HUES64 (cell line): Measurements from ENCODE around the gene SYMPK.
"Not testable (repeated sequence)": the region's sequence is repeated elsewhere in the genome, so short reads cannot be mapped to it uniquely, and the experiment has no call there.

Source experiments
- H3K27ac ChIP-seq: 2 replicates; pipeline ENCODE4 v1.7.0; 2013; ENCODE audit warnings: low read depth, low read length, inconsistent platforms
- H3K27me3 ChIP-seq: 2 replicates; pipeline ENCODE4 v1.6.1; 2013; ENCODE audit warnings: mild to moderate bottlenecking, low read length; ENCODE audit not compliant: insufficient read depth
- H3K36me3 ChIP-seq: 2 replicates; pipeline ENCODE4 v1.6.1; 2013; ENCODE audit warnings: mild to moderate bottlenecking, low read length; ENCODE audit not compliant: insufficient read depth
- H3K4me1 ChIP-seq: 2 replicates; pipeline ENCODE4 v1.6.1; 2013; ENCODE audit warnings: mild to moderate bottlenecking, low read length, moderate library complexity; ENCODE audit not compliant: insufficient read depth
- H3K4me3 ChIP-seq: 2 replicates; pipeline ENCODE4 v1.5.1; 2013; ENCODE audit warnings: mild to moderate bottlenecking, low read length, moderate library complexity
- H3K9ac ChIP-seq: 2 replicates; pipeline ENCODE4 v1.6.1; 2013; ENCODE audit warnings: mild to moderate bottlenecking, low read depth, low read length
- H3K9me3 ChIP-seq: 2 replicates; pipeline ENCODE4 v1.6.1; 2013; ENCODE audit warnings: low read depth, low read length; ENCODE audit not compliant: insufficient read depth
- WGBS: fragments of 150-250, 120-280 bp; methylation state at CpG from one replicate; pipeline ENCODE4 v1.1.7; 2013; ENCODE audit warnings: missing lambda C conversion rate; 5-methylcytosine and 5-hydroxymethylcytosine counted together

The SYMPK gene

DNA sequence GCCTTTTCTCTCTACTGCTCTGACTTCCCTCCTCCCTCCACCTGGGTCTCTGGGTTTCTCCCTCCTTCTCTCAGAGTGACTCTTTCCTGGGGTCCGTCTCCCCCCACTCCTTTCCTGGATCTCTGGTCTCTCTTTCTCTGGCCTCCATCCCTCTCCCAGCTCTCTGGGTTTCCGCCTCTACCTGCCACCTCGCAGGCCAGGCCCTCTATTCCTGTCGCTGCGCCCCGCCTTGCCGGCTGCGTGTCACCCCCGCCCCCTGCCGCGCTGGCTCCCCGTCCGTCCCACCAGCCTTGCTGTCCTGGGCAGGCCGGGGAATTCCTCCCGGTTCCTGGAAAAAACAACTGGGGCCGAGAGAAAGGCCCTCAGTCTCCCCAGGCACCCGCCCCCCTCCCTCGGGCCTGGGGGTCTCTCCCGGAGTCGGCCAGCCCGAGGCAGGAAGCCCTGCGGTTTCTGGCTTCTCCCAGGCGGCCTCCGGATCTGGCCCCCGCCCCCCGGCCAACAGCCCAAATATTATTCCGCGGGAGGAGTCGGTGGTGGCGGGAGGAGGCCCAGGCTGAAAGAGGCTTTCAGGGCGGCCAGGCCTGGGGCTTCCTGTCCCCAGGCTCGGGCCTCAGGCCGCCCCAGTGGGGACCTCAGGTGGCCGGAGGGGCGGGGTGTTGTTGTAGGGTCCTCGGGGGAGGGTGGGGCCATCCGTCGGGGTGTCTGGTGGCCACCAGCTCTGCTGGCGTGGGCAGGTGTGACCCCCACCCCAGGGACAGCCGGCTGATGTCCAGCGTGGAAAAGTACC lies 13.7 kb upstream of the SYMPK start:
- H3K9me3 ChIP-seq = no peaks in the 10 kb centered on the region
- H3K27ac ChIP-seq = peak overlapping the region; percentile 76
- no peaks in the 10 kb centered on the region for H3K27me3 ChIP-seq
- H3K4me1 ChIP-seq = peaks cover 12% of the 10 kb centered on the region
- H3K36me3 ChIP-seq = peaks cover 9% of the 10 kb centered on the region; the same call in 1 of the 2 replicates
- peak overlapping the region; percentile 58 for H3K9ac ChIP-seq
- WGBS = 12% methylated on average over 40 of the region's 41 CpGs
- peak overlapping the region; percentile 50 for H3K4me3 ChIP-seq

- Histone ChIP-seq H3K27me3 (no peaks in the 10 kb centered on the region), H3K27ac (no peak overlapping the region; the same call in 1 of the 2 replicates), H3K4me3 (peak overlapping the region; percentile 50), H3K4me1 (peaks cover 6% of the 10 kb centered on the region; the same call in 1 of the 2 replicates), H3K9me3 (no peaks in the 10 kb centered on the region), H3K36me3 (peaks cover 10% of the 10 kb centered on the region; the same call in 1 of the 2 replicates), H3K9ac (peak overlapping the region; percentile 58)
- WGBS = 52% methylated on average over 4 of the region's 4 CpGs
Measured at GRCh38 chr19:45876161-45876410, 13.1 kb upstream of the SYMPK start.

- Histone ChIP-seq H3K36me3 (peaks cover 10% of the 10 kb centered on the region; the same call in 1 of the 2 replicates), H3K9ac (no peak overlapping the region), H3K27ac (no peak overlapping the region), H3K4me1 (peaks cover 6% of the 10 kb centered on the region; the same call in 1 of the 2 replicates), H3K9me3 (no peaks in the 10 kb centered on the region), H3K27me3 (no peaks in the 10 kb centered on the region), H3K4me3 (no peak overlapping the region)
- 88% methylated on average over 7 of the region's 7 CpGs for WGBS
Measured at GRCh38 chr19:45874620-45874966, 11.6 kb upstream of the SYMPK start.

DNA sequence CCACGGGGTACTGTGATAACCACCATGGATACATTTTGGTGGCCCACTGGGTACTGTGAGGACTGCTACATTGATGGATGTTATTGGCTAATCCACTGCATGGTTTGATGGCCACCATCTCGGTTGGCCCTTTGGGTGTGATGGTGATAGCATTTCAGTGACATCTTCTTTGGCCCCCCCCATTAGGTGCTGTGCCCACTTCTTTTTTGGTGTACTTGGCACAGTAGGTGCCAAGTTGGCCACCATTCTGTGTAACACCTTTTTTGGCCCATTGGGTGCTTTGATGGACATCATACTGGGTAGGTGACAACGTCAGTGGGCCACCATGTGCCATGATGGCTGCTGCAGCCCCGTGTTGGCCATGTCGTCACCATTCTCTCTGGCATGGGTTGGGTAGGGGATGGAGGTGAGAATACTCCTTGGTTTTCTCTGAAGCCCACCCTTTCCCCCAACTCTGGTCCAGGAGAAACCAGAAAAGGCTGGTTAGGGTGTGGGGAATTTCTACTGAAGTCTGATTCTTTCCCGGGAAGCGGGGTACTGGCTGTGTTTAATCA lies 10.3 kb upstream of the SYMPK start:
- no peak overlapping the region for H3K9ac ChIP-seq

GRCh38 chr19:45872095-45872919 lies 9.4 kb upstream of the SYMPK start:
- no peaks in the 10 kb centered on the region for H3K9me3 ChIP-seq
- WGBS = 93% methylated on average over 34 of the region's 34 CpGs
- peaks cover 10% of the 10 kb centered on the region; the same call in 1 of the 2 replicates for H3K36me3 ChIP-seq
- H3K4me1 ChIP-seq = peaks cover 6% of the 10 kb centered on the region; the same call in 1 of the 2 replicates
- no peaks in the 10 kb centered on the region for H3K27me3 ChIP-seq
- no peak overlapping the region for H3K4me3 ChIP-seq
- no peak overlapping the region for H3K27ac ChIP-seq
- H3K9ac ChIP-seq = no peak overlapping the region

More for the DNA sequence above, 10.3 kb upstream of the SYMPK start:
- H3K4me1 ChIP-seq = peaks cover 6% of the 10 kb centered on the region; the same call in 1 of the 2 replicates
- no peak overlapping the region for H3K4me3 ChIP-seq
- 89% methylated on average over 7 of the region's 7 CpGs for WGBS
- no peak overlapping the region for H3K27ac ChIP-seq
- H3K9me3 ChIP-seq = no peaks in the 10 kb centered on the region
- no peaks in the 10 kb centered on the region for H3K27me3 ChIP-seq
- peaks cover 10% of the 10 kb centered on the region; the same call in 1 of the 2 replicates for H3K36me3 ChIP-seq

GRCh38 chr19:45870798-45871197 lies 7.9 kb upstream of the SYMPK start:
- Histone ChIP-seq H3K9me3 (no peaks in the 10 kb centered on the region), H3K4me3 (no peak overlapping the region), H3K27ac (no peak overlapping the region), H3K36me3 (peaks cover 10% of the 10 kb centered on the region; the same call in 1 of the 2 replicates), H3K4me1 (peaks cover 6% of the 10 kb centered on the region; the same call in 1 of the 2 replicates), H3K9ac (no peak overlapping the region), H3K27me3 (no peaks in the 10 kb centered on the region)
- 90% methylated on average over 4 of the region's 5 CpGs for WGBS

DNA sequence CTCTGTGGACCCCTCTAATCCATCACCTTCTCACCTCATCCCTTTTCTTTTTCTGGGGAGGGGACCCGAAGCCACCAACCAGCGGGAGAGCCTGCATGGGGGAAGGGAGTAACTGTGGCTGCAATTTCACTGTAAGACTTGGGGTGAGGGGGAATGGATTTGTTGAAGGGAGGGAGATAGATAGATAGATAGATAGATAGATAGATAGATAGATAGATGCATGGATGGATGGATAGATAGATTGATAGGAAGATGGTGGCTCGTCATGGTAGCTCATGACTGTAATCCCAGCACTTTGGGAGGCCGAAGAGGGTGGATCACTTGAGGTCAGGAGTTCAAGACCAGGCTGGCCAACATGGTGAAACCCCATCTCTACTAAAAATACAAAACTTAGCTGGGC lies 4.3 kb upstream of the SYMPK start:
- not testable (repeated sequence) for H3K4me3 ChIP-seq, H3K36me3 ChIP-seq, H3K9me3 ChIP-seq, H3K9ac ChIP-seq, H3K27me3 ChIP-seq, H3K27ac ChIP-seq
- peaks cover 14% of the 10 kb centered on the region; the same call in 1 of the 2 replicates for H3K4me1 ChIP-seq
- 82% methylated on average over 4 of the region's 4 CpGs for WGBS

DNA sequence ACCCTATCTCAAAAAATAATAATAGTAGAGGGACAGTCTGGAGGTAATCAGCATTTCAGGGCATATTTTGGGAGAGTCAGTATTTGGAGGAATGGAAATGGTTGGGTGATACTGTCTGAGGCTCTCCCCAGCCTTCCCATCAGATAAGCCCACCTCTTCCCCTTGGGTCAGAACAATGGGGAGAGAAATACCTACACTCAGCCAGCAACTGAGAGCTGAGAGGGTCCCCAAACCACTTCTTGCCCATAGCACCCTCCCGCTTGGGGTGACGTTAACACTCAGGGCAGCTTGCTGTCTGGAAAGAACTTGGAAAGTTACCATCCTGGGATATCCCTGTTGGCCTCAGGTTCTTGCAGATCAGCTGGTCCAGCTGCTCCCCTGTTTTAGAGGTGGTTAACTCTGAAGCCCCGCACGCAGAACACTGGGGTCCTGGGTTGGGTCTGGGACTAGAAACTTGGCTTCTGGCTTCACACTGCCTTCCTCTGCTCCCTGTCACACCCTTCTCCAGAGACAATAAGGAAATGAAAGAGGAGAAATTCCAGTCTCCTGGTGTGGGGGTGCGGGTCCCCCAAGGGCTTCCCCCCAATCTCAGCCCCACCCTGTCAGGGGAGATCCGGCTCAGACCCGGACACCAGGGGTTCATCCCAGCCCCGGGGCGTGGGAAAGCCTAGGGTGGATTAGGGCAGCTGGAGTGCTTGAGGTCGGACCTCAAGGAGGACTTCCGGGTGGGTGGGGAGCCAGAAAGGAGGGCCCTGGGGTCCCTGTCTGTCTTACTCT lies 3.6 kb upstream of the SYMPK start:
- H3K27ac ChIP-seq = no peak overlapping the region
- H3K36me3 ChIP-seq = 0 out of 2 replicates have a peak, but pooled peaks cover under 1% of the 10 kb centered on the region
- peaks cover 14% of the 10 kb centered on the region; the same call in 1 of the 2 replicates for H3K4me1 ChIP-seq
- H3K9me3 ChIP-seq = no peaks in the 10 kb centered on the region
- H3K4me3 ChIP-seq = no peak overlapping the region
- H3K27me3 ChIP-seq = peaks cover 3% of the 10 kb centered on the region; the same call in 1 of the 2 replicates
- no peak overlapping the region for H3K9ac ChIP-seq
- WGBS = 77% methylated on average over 9 of the region's 11 CpGs

- Histone ChIP-seq H3K4me3 (peak overlapping the region; percentile 67), H3K27ac (no peak overlapping the region), H3K27me3 (peaks cover 3% of the 10 kb centered on the region; the same call in 1 of the 2 replicates), H3K36me3 (peaks cover 6% of the 10 kb centered on the region; the same call in 1 of the 2 replicates), H3K4me1 (peaks cover 14% of the 10 kb centered on the region; the same call in 1 of the 2 replicates), H3K9me3 (no peaks in the 10 kb centered on the region), H3K9ac (no peak overlapping the region; the same call in 1 of the 2 replicates)
- 76% methylated on average over 8 of the region's 9 CpGs for WGBS
Measured at GRCh38 chr19:45865269-45865948, 2.5 kb upstream of the SYMPK start.

- 12% methylated on average over 12 of the region's 12 CpGs for WGBS
- H3K4me1 ChIP-seq = peaks cover 14% of the 10 kb centered on the region; the same call in 1 of the 2 replicates
- peak overlapping the region; percentile 86 for H3K9ac ChIP-seq
- H3K36me3 ChIP-seq = peaks cover 13% of the 10 kb centered on the region
- H3K27ac ChIP-seq = peak overlapping the region; percentile 63
- H3K27me3 ChIP-seq = peaks cover 3% of the 10 kb centered on the region; the same call in 1 of the 2 replicates
- peak overlapping the region; percentile 67 for H3K4me3 ChIP-seq
- H3K9me3 ChIP-seq = no peaks in the 10 kb centered on the region
Measured at GRCh38 chr19:45864629-45865082, 1.7 kb upstream of the SYMPK start.
